Gastrocnemius medialis (tissue), 4 donors: ENCODE measurements around the gene SCGB1A1. TPM values are rescaled to one million over a fixed set of nuclear protein-coding genes. Genes with fewer than 3 reads are reported as not detected.

Source experiments
- ATAC-seq, 2 donors: fragments of 150-250 bp; one replicate each; pipeline ENCODE4 v1.9.1; 2016
- DNase-seq, 2 donors: peaks; one replicate each; pipeline ENCODE4 v3.0.0-alpha.2; 2019
- H3K27ac ChIP-seq, 4 donors: fragments of 200-600 bp; sonication (generic); 1 replicate in 1 of 4; 2 replicates in 3 of 4; pipeline ENCODE4 v1.5.1; 2016 to 2018; ENCODE audit warnings: mild to moderate bottlenecking in 2 of 4, moderate library complexity in 1 of 4
- H3K27me3 ChIP-seq, 3 donors: fragments of 200-600 bp; sonication (generic) in 2 of 3; 1 replicate in 1 of 3; 2 replicates in 2 of 3; pipeline versions ENCODE4 v1.5.1 to v1.6.0; 2016 to 2019; ENCODE audit warnings: mild to moderate bottlenecking in 1 of 3, moderate library complexity in 1 of 3
- H3K36me3 ChIP-seq, 2 donors: fragments of 200-600 bp; sonication (generic) in 1 of 2; one replicate each; pipeline ENCODE4 v1.5.1; 2017 to 2018
- H3K4me1 ChIP-seq, 2 donors: fragments of 200-600 bp; sonication (generic) in 1 of 2; one replicate each; pipeline ENCODE4 v1.5.1; 2016 to 2017; ENCODE audit warnings: mild to moderate bottlenecking in 2 of 2
- H3K4me3 ChIP-seq, 4 donors: fragments of 200-600 bp; sonication (generic) in 3 of 4; 1 replicate in 1 of 4; 2 replicates in 3 of 4; pipeline ENCODE4 v1.5.1; 2016 to 2019; ENCODE audit warnings: mild to moderate bottlenecking in 2 of 4
- H3K9me3 ChIP-seq, 3 donors: fragments of 200-600 bp; sonication (generic) in 2 of 3; 1 replicate in 1 of 3; 2 replicates in 2 of 3; pipeline ENCODE4 v1.5.1; 2016 to 2019
- CTCF ChIP-seq, 5 experiments: fragments of 450-650 bp in 3 of 5; fragments of 200-600 bp in 2 of 5; sonication (generic) in 2 of 5; IDR thresholded peaks in 4 of 5; conservative IDR thresholded peaks in 1 of 5; 1 replicate in 4 of 5; 2 replicates in 1 of 5; pipeline ENCODE4 v1.5.1; 2016 to 2019; ENCODE audit warnings: antibody characterized with exemption in 5 of 5, mild to moderate bottlenecking in 3 of 5, moderate library complexity in 3 of 5
- POLR2A ChIP-seq, 2 donors: fragments of 450-650 bp; IDR thresholded peaks; one replicate each; pipeline ENCODE4 v1.6.1; 2017; ENCODE audit warnings: antibody characterized with exemption in 2 of 2, mild to moderate bottlenecking in 2 of 2, moderate library complexity in 2 of 2
- in situ Hi-C, 4 donors: fragments of 200-750 bp; cut with MboI; loops; one replicate each; pipeline versions ENCODE4 v1.15.0 to v1.8.0; 2017; ENCODE audit warnings: low sequenced_read_pairs in 4 of 4
- intact Hi-C: fragments of 100-400 bp; cut with DNase I; formaldehyde crosslinking; loops from one replicate; pipeline ENCODE4 v1.15.1; 2023; ENCODE audit warnings: low total_unique reads
- total RNA-seq, 4 donors: library from RNA; depleted of rRNA; stranded (reverse); fragments of >200 nt; gene quantifications; one replicate each; pipeline versions ENCODE4 v1.1.0 to v1.2.3, GENCODE V29; 2016

Gene SCGB1A1
- total RNA-seq, 4 donors from 2014 or later: not detected

GRCh38 chr11:62461740-62462507 lies 43.1 kb downstream of the SCGB1A1 start:
- Histone ChIP-seq H3K9me3 (no peaks in the 10 kb centered on the region), H3K27ac (no peak overlapping the region), H3K4me1 (no peaks in the 10 kb centered on the region), H3K4me3 (no peak overlapping the region), H3K27me3 (no peaks in the 10 kb centered on the region), H3K36me3 (no peaks in the 10 kb centered on the region)
- no peak for ATAC-seq
- no peak for DNase-seq
- no peak for TF ChIP-seq POLR2A (IDR thresholded peaks at IDR 0.05)
- TF ChIP-seq CTCF (IDR thresholded peaks at IDR 0.05 in 4 of 5, conservative IDR thresholded peaks at IDR 0.05 in 1 of 5): no peak
- intact Hi-C loops (no loop called here), in situ Hi-C loops (no loop called here)

- intact Hi-C loops: no loop called here
- in situ Hi-C loops: no loop called here
- Histone ChIP-seq H3K27ac (no peak overlapping the region), H3K36me3 (no peaks in the 10 kb centered on the region), H3K4me3 (no peak overlapping the region), H3K27me3 (no peaks in the 10 kb centered on the region), H3K9me3 (no peaks in the 10 kb centered on the region), H3K4me1 (no peaks in the 10 kb centered on the region)
- no peak for TF ChIP-seq POLR2A (IDR thresholded peaks at IDR 0.05)
- TF ChIP-seq CTCF (IDR thresholded peaks at IDR 0.05 in 4 of 5, conservative IDR thresholded peaks at IDR 0.05 in 1 of 5): no peak
- DNase-seq (no peak), ATAC-seq (no peak)
Observed at GRCh38 chr11:62462508-62462892, 43.7 kb downstream of the SCGB1A1 start.

GRCh38 chr11:62463121-62463542 lies 44.3 kb downstream of the SCGB1A1 start:
- TF ChIP-seq POLR2A (IDR thresholded peaks at IDR 0.05) (no peak), CTCF (IDR thresholded peaks at IDR 0.05 in 4 of 5, conservative IDR thresholded peaks at IDR 0.05 in 1 of 5) (no peak)
- in situ Hi-C loops (no loop called here), intact Hi-C loops (no loop called here)
- no peaks in the 10 kb centered on the region for H3K36me3 ChIP-seq
- H3K27me3 ChIP-seq: no peaks in the 10 kb centered on the region
- ATAC-seq: no peak
- no peaks in the 10 kb centered on the region for H3K4me1 ChIP-seq
- H3K4me3 ChIP-seq: no peak overlapping the region
- H3K27ac ChIP-seq: no peak overlapping the region
- no peaks in the 10 kb centered on the region for H3K9me3 ChIP-seq
- DNase-seq: no peak

GRCh38 chr11:62464655-62465054 lies 45.8 kb downstream of the SCGB1A1 start:
- ATAC-seq (no peak), DNase-seq (no peak)
- no peaks in the 10 kb centered on the region for H3K36me3 ChIP-seq
- in situ Hi-C loops (no loop called here), intact Hi-C loops (no loop called here)
- H3K27me3 ChIP-seq: no peaks in the 10 kb centered on the region
- H3K4me3 ChIP-seq: no peak overlapping the region
- no peaks in the 10 kb centered on the region for H3K9me3 ChIP-seq
- no peaks in the 10 kb centered on the region for H3K4me1 ChIP-seq
- TF ChIP-seq POLR2A (IDR thresholded peaks at IDR 0.05): no peak
- TF ChIP-seq CTCF (IDR thresholded peaks at IDR 0.05 in 4 of 5, conservative IDR thresholded peaks at IDR 0.05 in 1 of 5): no peak
- H3K27ac ChIP-seq: no peak overlapping the region

GRCh38 chr11:62466444-62466843 lies 47.6 kb downstream of the SCGB1A1 start:
- DNase-seq: no peak
- intact Hi-C loops (no loop called here), in situ Hi-C loops (no loop called here)
- no peaks in the 10 kb centered on the region for H3K36me3 ChIP-seq
- no peaks in the 10 kb centered on the region for H3K27me3 ChIP-seq
- H3K4me3 ChIP-seq: no peak overlapping the region
- H3K4me1 ChIP-seq: no peaks in the 10 kb centered on the region
- TF ChIP-seq POLR2A (IDR thresholded peaks at IDR 0.05) (no peak), CTCF (IDR thresholded peaks at IDR 0.05 in 4 of 5, conservative IDR thresholded peaks at IDR 0.05 in 1 of 5) (no peak)
- no peak overlapping the region for H3K27ac ChIP-seq
- H3K9me3 ChIP-seq: no peaks in the 10 kb centered on the region
- ATAC-seq: no peak
